Astrocyte (in vitro differentiated cells and primary cell): Measurements from ENCODE around the gene LRRC55.

Source experiments
- EZH2 ChIP-seq: IDR thresholded peaks from 2 replicates; pipeline ENCODE4 v1.6.1; 2012; ENCODE audit warnings: mild to moderate bottlenecking, low read length, inconsistent platforms; ENCODE audit not compliant: insufficient read depth
- TF ChIP-seq, protein P1 (sequence below): IDR thresholded peaks from 2 replicates; pipeline ENCODE4 v1.5.1; 2011; ENCODE audit warnings: low read depth, mild to moderate bottlenecking, inconsistent platforms, low read length, moderate library complexity; ENCODE audit not compliant: insufficient read depth

- TF ChIP-seq, protein P1, sequence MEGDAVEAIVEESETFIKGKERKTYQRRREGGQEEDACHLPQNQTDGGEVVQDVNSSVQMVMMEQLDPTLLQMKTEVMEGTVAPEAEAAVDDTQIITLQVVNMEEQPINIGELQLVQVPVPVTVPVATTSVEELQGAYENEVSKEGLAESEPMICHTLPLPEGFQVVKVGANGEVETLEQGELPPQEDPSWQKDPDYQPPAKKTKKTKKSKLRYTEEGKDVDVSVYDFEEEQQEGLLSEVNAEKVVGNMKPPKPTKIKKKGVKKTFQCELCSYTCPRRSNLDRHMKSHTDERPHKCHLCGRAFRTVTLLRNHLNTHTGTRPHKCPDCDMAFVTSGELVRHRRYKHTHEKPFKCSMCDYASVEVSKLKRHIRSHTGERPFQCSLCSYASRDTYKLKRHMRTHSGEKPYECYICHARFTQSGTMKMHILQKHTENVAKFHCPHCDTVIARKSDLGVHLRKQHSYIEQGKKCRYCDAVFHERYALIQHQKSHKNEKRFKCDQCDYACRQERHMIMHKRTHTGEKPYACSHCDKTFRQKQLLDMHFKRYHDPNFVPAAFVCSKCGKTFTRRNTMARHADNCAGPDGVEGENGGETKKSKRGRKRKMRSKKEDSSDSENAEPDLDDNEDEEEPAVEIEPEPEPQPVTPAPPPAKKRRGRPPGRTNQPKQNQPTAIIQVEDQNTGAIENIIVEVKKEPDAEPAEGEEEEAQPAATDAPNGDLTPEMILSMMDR, result no peak
- TF ChIP-seq EZH2, result no peak
These were observed 1.6 kb upstream of the LRRC55 start for GRCh38 chr11:57180081-57180561.
